ENCODE measurements around the gene SRSF3.

SRSF3 gene

GRCh38 chr6:36627801-36628246 lies 33.7 kb downstream of the SRSF3 start:
- no peak for DNase-seq
- H3K36me3 Mint-ChIP-seq, result no peaks in the 10 kb centered on the region
- peaks cover 40 to 59% of the 10 kb centered on the region in 2 donors for H3K4me1 Mint-ChIP-seq
- H3K27ac Mint-ChIP-seq, result peak overlapping the region; percentile 76
- H3K9me3 Mint-ChIP-seq, result no peaks in the 10 kb centered on the region
- peak overlapping the region in 1 of 2 donors; percentile 33 for H3K4me3 Mint-ChIP-seq
- ATAC-seq (replicated peaks), result no peak
- H3K27me3 Mint-ChIP-seq, result no peaks in the 10 kb centered on the region

GRCh38 chr6:36629784-36630183 lies 35.6 kb downstream of the SRSF3 start:
- ATAC-seq (replicated peaks) (no peak), DNase-seq (no peak)
- H3K4me3 Mint-ChIP-seq, result no peak overlapping the region
- H3K27me3 Mint-ChIP-seq, result no peaks in the 10 kb centered on the region
- peaks cover 27 to 43% of the 10 kb centered on the region in 2 donors for H3K4me1 Mint-ChIP-seq
- no peak overlapping the region for H3K27ac Mint-ChIP-seq
- no peaks in the 10 kb centered on the region for H3K9me3 Mint-ChIP-seq
- no peaks in the 10 kb centered on the region for H3K36me3 Mint-ChIP-seq

GRCh38 chr6:36631326-36632011 lies 37.3 kb downstream of the SRSF3 start:
- Mint-ChIP-seq H3K4me1 (peaks cover 22 to 40% of the 10 kb centered on the region in 2 donors), H3K36me3 (no peaks in the 10 kb centered on the region), H3K9me3 (no peaks in the 10 kb centered on the region)

GRCh38 chr6:36633370-36633769 lies 39.2 kb downstream of the SRSF3 start:
- H3K9me3 Mint-ChIP-seq, result no peaks in the 10 kb centered on the region
- no peaks in the 10 kb centered on the region for H3K36me3 Mint-ChIP-seq
- peaks cover 17 to 23% of the 10 kb centered on the region in 2 donors for H3K4me1 Mint-ChIP-seq
- ATAC-seq (replicated peaks) (no peak), DNase-seq (no peak)
- no peak overlapping the region for H3K4me3 Mint-ChIP-seq
- H3K27me3 Mint-ChIP-seq, result no peaks in the 10 kb centered on the region
- H3K27ac Mint-ChIP-seq, result no peak overlapping the region

More at GRCh38 chr6:36631326-36632011, 37.3 kb downstream of the SRSF3 start:
- H3K4me3 Mint-ChIP-seq, result no peak overlapping the region
- no peaks in the 10 kb centered on the region for H3K27me3 Mint-ChIP-seq
- H3K27ac Mint-ChIP-seq, result no peak overlapping the region
- DNase-seq (no peak), ATAC-seq (replicated peaks) (no peak)

- Mint-ChIP-seq H3K4me3 (no peak overlapping the region), H3K27me3 (no peaks in the 10 kb centered on the region), H3K27ac (no peak overlapping the region), H3K36me3 (no peaks in the 10 kb centered on the region), H3K4me1 (peaks cover 13 to 18% of the 10 kb centered on the region in 2 donors), H3K9me3 (no peaks in the 10 kb centered on the region)
- DNase-seq, result no peak
- ATAC-seq (replicated peaks), result no peak
Observed at GRCh38 chr6:36633915-36634314, 39.8 kb downstream of the SRSF3 start.

GRCh38 chr6:36634317-36635108 lies 40.4 kb downstream of the SRSF3 start:
- no peak overlapping the region for H3K4me3 Mint-ChIP-seq
- H3K27ac Mint-ChIP-seq, result no peak overlapping the region
- peaks cover 7 to 12% of the 10 kb centered on the region in 2 donors for H3K4me1 Mint-ChIP-seq
- H3K36me3 Mint-ChIP-seq, result no peaks in the 10 kb centered on the region
- DNase-seq (no peak), ATAC-seq (replicated peaks) (no peak)
- H3K9me3 Mint-ChIP-seq, result no peaks in the 10 kb centered on the region
- no peaks in the 10 kb centered on the region for H3K27me3 Mint-ChIP-seq

GRCh38 chr6:36636283-36636682 lies 42.1 kb downstream of the SRSF3 start:
- Mint-ChIP-seq H3K36me3 (no peaks in the 10 kb centered on the region), H3K4me3 (no peak overlapping the region), H3K27ac (no peak overlapping the region), H3K9me3 (no peaks in the 10 kb centered on the region), H3K4me1 (peaks cover 0 to 3% of the 10 kb centered on the region in 2 donors), H3K27me3 (no peaks in the 10 kb centered on the region)
- DNase-seq (no peak), ATAC-seq (replicated peaks) (no peak)

- ATAC-seq (replicated peaks), result no peak
- Mint-ChIP-seq H3K27me3 (no peaks in the 10 kb centered on the region), H3K9me3 (no peaks in the 10 kb centered on the region), H3K4me3 (no peak overlapping the region), H3K36me3 (no peaks in the 10 kb centered on the region), H3K27ac (no peak overlapping the region), H3K4me1 (peaks cover 0 to 3% of the 10 kb centered on the region in 2 donors)
- DNase-seq, result no peak
Observed at GRCh38 chr6:36636687-36637418, 42.7 kb downstream of the SRSF3 start.

GRCh38 chr6:36638579-36638978 lies 44.4 kb downstream of the SRSF3 start:
- Mint-ChIP-seq H3K27me3 (no peaks in the 10 kb centered on the region), H3K4me3 (no peak overlapping the region), H3K4me1 (peaks cover 0 to 3% of the 10 kb centered on the region in 2 donors), H3K36me3 (no peaks in the 10 kb centered on the region), H3K9me3 (no peaks in the 10 kb centered on the region), H3K27ac (no peak overlapping the region)
- ATAC-seq (replicated peaks) (no peak), DNase-seq (no peak)

GRCh38 chr6:36639171-36639808 lies 45.1 kb downstream of the SRSF3 start:
- DNase-seq (no peak), ATAC-seq (replicated peaks) (no peak)
- H3K27ac Mint-ChIP-seq, result no peak overlapping the region
- H3K36me3 Mint-ChIP-seq, result no peaks in the 10 kb centered on the region
- peaks cover 0 to 3% of the 10 kb centered on the region in 2 donors for H3K4me1 Mint-ChIP-seq
- no peak overlapping the region for H3K4me3 Mint-ChIP-seq
- H3K9me3 Mint-ChIP-seq, result no peaks in the 10 kb centered on the region
- no peaks in the 10 kb centered on the region for H3K27me3 Mint-ChIP-seq

GRCh38 chr6:36641543-36641942 lies 47.4 kb downstream of the SRSF3 start:
- no peak overlapping the region for H3K27ac Mint-ChIP-seq
- no peak for DNase-seq

GRCh38 chr6:36642913-36643817 lies 49.0 kb downstream of the SRSF3 start:
- H3K4me3 Mint-ChIP-seq, result no peak overlapping the region
- H3K36me3 Mint-ChIP-seq, result no peaks in the 10 kb centered on the region
- H3K27ac Mint-ChIP-seq, result no peak overlapping the region
- no peaks in the 10 kb centered on the region for H3K27me3 Mint-ChIP-seq
- H3K4me1 Mint-ChIP-seq, result peaks cover 3 to 6% of the 10 kb centered on the region in 2 donors
- H3K9me3 Mint-ChIP-seq, result no peaks in the 10 kb centered on the region
- no peak for ATAC-seq (replicated peaks)
- no peak for DNase-seq

More at GRCh38 chr6:36641543-36641942, 47.4 kb downstream of the SRSF3 start:
- Mint-ChIP-seq H3K9me3 (no peaks in the 10 kb centered on the region), H3K36me3 (no peaks in the 10 kb centered on the region), H3K27me3 (no peaks in the 10 kb centered on the region), H3K4me1 (peaks cover 5 to 6% of the 10 kb centered on the region in 2 donors), H3K4me3 (no peak overlapping the region)
- ATAC-seq (replicated peaks), result no peak

- H3K27me3 Mint-ChIP-seq, result no peaks in the 10 kb centered on the region
- no peak overlapping the region for H3K27ac Mint-ChIP-seq
- ATAC-seq (replicated peaks) (no peak), DNase-seq (no peak)
- no peak overlapping the region for H3K4me3 Mint-ChIP-seq
- H3K4me1 Mint-ChIP-seq, result peaks cover 3 to 6% of the 10 kb centered on the region in 2 donors
- H3K9me3 Mint-ChIP-seq, result no peaks in the 10 kb centered on the region
- no peaks in the 10 kb centered on the region for H3K36me3 Mint-ChIP-seq
Observed at GRCh38 chr6:36643977-36644376, 49.8 kb downstream of the SRSF3 start.
